NCI-H2171 treated with DMSO at 0.1 percent for 48 hours (cell line): ENCODE data around the gene PLSCR4.
"Not testable (repeated sequence)": the region's sequence is repeated elsewhere in the genome, so short reads cannot be mapped to it uniquely, and the experiment has no call there.

ENCODE experiments used
- DNase-seq: peaks from one replicate; lab custom pipeline; 2025; lab: John Stamatoyannopoulos, UW

PLSCR4 gene

DNA sequence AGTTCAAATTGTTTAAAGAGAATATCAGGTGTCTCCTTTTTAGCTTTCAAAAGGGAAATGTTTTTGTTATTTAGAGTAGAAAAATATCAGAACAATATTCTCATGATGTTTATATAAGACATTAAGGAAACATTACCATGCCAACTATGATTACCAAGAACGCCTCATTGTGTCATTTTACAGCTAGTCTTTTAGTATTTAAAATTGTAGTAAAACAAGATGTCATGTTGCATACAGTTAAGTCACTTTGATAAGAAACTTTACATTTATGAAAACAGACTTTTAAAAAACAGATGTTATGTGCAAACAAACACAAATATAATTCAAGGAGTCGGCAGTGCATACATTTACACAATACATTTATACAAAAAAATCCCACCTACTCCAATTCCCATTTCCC lies 4.4 kb downstream of the PLSCR4 start:
- no peak for DNase-seq

DNA sequence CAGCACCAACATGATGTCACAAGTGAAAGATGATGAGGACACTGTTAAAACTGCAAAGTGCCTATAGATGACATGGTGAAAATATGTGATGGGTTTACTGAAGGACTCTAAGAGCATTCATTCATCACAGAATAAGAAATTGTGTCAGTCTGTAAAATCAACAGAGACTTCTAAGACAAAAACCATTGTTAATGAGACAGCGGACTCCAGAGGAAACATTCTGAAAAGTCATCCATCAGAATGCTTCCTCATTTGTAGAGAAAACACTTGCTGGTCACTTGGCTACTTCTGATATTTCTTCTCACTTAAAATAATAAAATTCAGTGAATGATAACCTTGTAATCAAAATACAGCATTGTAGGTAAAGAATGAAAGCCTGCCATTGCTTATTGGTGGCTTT lies 7.3 kb downstream of the PLSCR4 start:
- no peak for DNase-seq

DNA sequence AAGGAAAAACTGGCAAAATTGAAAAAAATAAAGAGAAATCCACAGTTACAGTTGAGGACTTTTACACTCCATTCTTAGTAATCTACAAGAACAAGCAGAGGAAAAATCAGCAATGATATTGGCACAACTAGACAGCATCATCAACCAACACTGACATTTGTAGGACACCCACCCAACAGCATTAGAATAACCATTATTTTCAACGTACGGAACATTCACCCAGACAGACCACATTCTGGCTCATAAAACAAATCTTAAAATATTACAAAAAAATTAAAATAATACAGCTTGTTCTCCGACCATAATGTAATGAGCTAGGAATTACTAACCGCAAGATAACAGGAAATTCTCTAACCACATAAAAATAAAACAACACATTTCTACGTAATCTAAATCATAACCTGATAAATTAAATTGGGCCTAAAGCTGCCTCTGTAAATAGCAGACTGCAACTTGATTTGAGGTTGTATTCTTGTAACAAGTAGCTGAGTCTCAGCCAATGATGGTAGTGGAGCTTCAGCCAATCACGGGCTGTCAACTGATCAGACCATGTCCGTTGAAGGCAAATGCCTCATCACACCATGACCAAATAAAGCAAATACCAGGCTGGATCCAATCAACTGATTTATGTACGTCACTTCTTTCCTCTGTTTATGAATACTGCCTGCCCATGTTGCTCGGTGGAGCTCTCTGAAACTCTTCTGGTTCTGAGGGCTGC lies 9.2 kb downstream of the PLSCR4 start:
- DNase-seq: no peak

DNA sequence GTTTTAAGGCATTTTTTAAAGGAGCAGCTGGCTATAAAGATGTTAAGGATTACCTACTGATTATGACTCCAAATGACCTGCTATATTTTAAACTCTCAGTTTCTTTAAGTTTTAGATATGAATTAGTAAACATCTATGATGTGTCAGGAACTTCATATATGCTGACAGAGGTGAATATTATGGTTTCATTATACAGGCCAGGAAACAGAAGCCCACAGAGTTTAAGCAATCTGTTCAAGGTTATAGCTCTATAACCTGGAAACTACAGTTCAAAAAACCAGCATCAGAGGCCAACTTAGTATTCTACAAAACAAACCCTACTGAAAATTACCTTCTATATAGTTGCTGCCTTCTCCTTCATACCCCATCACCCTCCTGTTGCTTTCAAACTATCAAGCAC lies 17.4 kb downstream of the PLSCR4 start:
- no peak for DNase-seq

DNA sequence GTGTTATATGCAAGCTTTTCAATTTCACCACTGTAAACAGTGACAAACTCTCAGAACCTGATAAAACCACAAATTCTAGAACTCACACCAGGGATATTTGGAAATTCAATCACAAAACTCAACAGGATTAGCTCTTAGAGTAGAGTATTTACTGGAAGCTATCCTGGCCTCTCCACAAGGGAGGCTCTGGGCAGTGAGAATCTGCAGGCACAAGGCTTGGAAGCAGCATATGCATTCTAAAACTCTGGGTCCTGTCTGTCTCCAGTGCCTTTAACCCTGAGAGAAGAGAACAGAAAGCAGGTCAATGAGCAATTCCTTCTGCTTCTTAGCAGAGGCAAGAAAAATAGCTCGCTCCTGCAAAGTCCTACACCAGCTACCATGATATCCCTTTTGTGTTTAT lies 23.4 kb downstream of the PLSCR4 start:
- DNase-seq: no peak

DNA sequence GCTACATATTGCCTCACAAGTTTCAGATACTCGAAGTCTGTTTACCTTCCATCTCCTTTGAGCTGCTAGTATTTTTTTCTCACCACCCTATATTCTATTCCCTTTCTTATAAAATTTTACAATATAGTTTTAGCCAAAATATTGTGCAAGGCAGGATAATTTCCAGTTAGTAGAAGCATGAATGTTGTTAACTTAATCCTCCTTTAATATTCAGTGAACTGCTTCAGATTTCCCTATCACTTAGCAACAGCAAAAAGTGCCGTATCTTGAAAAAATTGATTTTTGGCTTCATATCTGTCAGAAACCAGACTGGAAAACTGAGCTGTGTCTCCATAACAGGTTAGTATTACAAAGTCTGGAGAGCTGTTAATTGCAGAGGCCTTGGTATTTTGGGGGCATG lies 24.0 kb downstream of the PLSCR4 start:
- DNase-seq: no peak

DNA sequence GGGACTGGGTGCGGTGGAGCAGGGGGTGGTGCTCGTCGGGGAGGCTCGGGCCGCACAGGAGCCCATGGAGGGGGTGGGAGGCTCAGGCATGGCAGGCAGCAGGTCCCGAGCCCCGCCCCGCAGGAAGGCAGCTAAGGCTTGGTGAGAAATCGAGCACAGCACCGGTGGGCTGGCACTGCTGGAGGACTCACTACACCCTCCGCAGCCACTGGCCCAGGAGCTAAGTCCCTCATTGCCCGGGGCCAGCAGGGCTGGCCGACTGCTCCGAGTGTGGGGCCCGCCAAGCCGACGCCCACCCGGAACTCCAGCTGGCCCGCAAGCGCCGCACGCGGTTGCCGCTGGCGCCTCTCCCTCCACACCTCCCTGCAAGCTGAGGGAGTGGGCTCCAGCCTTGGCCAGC lies 25.4 kb downstream of the PLSCR4 start:
- DNase-seq: not testable (repeated sequence)

DNA sequence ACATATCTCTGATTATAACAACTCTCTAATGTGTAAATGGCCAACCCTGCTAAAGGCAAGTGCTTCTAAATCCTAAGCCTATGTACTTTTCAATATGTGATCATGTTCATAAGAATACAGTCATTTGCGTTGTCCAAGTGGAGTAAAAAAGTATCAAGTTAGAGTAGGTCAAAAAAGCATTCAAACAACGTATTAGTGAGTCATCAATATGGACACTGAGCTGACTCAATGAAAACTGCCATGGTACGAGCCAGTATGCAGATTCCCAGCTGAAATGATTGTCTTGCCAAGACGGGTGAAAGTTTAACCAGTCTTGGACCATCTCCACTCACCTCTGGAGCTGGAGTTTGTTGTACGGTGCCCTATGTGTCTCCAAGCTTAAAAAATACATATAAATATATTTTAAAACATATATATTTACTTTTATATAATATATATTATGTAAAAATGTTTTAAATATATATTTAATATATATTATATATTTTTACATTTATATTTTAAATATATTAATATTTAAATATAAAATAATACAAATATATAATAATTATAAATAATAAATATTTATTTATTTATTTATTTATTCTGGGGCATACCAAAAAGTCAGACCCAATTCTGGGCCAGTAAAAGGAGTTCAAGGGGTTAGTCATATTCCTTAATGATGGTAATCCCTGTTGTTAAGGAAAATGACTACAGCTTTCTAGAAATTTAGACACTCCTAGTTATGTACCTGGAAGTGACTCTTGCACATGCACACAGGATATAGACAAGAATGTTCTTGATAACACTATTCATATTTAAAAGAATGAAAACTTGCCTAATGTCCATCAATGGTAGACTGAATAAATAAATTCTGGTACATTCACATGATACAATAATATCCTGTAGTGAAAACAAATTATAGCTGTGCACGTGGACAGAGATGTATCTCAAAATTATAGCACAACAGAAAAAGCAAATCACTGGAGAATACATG lies 27.2 kb downstream of the PLSCR4 start:
- no peak for DNase-seq

DNA sequence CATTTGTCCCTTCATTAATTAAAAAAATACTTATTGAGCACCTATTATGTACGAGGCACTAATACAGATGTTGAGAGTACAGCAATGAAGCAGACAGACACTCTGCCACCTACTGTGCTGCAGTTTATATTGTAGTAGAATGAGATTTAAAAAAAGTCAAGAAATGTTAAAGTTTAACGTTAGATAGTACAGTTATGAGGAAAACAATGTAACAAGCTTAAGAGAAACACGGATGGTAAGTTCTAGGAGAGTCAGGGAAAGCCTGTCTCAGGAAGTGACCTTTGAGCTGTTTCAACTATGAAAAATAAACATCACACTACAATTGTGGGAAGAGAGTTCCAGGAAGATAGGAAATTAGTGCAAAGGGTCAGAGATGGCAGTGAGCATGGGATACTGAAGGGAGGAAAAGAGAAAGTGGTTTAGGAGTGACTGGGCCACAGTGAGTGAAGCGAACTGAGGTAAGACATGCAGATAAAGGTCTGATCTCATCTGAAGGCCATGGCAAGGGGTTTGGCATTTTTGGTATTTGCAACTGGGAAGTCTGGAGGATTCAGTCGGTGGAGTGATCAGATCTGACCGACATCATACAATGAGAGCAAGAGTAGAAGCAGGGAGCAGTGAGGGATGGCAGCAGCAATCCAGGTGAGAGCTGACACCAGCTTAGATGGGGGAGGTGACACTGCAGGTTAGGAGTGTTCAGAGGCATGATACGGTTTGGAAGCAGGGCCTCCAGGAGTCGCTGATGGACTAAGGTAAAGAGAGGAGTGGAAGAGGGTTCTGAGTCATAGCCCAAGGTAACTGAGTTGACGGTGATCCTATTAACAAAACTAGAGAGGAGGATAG lies 28.5 kb downstream of the PLSCR4 start:
- DNase-seq: no peak

DNA sequence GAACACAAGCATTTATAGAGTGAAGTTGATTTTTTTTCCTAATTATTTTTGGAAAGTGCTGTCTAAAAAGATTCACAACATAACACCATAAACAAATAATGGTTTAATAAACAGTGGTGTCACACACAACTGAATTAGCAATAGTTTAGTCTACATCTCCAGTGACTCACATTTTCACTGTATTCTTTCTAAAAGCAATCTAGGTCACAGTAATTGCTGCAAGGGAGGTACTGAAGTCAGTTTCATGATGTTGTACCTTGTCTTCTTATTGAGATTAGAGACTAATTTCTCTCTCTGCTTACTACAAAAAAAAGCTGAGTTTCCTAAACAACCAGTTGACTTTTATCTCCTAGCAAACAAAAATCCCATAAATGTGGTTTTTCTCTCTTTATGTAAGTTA lies 29.6 kb downstream of the PLSCR4 start:
- DNase-seq: no peak

DNA sequence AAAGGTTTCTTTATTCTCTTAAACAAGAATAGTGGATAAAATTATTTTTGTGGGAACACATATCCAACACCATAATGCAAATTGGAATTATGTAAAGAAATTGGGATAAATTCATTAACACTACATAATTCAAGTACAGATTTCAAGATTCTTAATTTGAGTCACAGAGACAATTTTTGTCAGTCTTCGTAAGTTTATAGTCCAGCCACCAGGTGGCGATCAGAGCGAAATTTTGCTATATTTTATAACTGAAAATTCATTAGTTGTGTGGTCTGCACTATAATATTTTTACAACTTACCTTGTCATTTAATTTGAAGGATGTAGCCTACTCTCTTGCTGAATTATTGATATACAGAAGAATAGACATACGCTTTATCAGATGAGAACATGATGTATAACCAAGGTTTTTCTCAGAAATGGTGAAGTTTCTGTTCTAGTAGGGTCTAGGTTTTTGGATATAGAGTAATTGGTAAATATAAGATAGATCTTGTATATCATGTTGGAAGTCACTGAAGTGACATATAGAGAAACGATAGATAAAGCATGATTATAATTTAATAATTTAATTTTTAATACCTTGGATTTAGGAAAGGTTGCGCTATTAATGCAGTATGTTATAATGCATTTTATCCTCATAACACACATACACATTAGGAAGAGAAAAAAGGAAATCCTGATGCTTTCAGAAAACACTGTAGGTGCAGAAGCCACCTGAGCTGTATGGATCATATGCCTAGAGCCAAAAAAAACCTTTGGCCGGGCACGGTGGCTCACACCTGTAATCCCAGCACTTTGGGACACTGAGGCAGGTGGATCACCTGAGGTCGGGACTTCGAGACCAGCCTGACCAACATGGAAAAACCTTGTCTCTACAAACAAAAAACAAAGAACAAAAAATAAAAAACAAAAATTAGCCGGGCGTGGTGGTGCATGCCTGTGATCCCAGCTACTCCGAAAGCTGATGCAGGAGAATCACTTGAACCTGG lies 31.7 kb downstream of the PLSCR4 start:
- peak; percentile 19 for DNase-seq

DNA sequence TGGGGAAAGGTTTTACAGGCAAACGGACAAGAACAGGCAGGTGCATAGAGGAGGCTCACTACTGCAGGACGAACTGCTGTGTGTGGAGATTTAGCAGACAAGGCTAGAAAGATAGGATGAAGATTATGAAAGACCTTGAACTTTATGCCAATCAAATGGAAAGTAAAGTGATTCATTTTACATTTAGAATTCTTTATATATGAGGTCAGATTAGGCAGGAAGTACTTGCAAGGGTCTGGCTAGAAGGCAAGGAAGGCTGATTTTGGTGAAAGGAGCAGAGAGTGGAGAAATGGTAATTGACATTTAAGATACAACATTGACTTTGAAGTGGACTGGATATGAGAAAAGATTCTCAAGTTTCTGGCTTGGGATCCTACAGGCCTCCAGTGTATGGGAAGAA lies 33.6 kb downstream of the PLSCR4 start:
- DNase-seq: no peak

DNA sequence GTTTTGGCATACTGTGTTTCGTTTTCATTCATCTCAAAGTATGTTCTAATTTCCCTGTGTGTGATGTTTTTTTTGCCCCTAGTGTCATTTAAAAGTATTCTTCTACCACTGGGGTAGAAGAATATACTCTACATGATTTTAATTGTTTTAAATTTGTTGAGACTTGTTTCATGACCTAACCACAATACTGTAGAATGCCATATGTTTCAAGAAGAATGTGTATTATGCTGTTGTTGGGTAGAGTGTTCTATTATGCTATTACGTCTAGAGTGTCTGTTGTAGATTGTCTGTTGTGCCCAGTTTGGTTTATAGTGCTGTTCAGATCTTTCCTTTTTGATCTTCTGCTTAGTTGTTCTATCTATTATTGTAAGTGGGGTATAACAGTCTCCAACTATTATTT lies 36.4 kb downstream of the PLSCR4 start:
- DNase-seq: no peak

DNA sequence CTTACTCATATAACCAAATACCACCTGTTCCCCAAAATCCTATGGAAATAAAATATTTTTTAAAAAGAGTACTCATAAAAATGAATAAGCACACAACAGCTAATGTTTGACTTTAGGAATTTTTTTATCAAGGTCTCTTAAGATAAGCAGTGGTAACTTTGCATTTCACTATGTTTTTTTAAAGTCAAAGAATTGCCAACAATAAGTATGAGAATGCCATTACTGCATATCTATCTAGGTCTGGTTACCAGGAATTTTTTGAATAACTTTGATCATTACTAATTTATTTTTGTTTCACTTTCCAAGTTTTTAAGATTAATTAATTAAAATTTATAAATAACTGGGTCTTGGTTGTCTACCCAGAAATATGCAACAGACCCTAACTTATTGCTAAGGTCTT lies 41.5 kb downstream of the PLSCR4 start:
- DNase-seq: no peak

DNA sequence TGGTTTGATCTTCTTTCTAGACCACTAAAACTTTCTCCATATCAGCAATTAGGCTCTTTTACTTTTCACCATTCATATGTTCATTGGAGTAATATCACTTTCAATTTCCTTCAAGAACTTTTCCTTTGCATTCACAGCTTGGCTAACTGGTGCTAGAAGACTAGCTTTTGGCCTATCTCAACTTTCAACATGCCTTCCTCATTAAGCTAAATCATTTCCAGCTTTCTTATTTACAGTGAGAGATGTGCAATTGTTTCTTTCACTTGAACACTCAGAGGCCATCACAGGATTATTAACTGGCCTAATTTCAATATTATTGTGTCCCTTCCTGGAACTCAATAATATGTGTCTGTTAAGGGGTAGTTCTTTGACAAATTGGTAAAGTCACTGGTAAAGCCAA lies 47.1 kb downstream of the PLSCR4 start:
- DNase-seq: no peak

DNA sequence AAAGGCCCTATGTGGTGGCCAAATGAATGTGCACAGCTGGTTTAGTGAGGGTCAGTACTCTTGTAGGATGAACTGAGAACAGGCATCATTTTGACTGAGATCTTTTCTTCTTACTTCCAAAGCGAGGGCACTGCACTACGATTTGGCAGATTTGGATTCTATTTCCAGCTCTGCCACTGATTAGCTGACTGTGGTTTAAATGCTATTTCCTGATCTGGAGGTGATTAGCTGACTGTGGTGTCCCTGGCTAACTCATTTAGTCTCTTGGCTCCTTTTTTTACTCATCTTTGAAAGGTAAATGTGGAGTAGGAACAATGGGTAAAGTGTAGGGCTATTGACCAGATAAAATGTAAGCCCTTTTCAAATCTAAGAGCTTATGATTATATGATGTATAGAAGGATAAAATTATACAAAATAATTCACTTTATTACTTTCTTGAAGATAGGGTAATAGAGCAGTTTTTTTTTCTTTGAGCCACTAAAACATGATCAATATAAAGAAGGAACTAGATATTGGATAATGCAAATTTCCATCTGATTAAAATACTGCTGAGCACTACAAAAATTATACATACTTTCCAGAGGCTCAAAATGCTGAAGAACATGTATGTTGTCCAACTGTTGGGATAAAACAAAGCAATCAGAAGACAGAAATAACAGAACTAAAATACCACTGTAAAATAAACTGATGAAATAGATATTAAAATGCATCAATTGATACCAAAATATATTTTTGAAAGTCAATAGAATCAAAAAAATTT lies 50.3 kb downstream of the PLSCR4 start:
- no peak for DNase-seq

DNA sequence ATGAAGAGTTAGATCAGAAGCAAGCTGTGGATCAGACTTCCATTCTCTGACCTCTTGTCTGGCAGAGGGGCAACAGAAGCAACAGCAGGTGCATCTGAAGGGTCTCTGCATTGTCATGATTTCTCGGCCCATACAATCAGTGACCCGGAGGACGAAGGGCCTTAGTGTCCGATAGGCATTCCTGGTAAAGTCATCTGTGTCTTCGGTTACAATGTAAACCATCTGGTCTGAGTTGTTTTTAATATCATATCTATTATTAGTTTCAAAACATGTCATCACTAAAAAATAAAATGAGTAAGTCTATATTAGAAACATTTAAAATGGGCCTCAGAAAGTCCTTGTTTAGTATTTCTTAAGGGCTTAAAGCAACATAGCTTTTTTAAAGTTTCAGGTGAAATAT lies 51.1 kb downstream of the PLSCR4 start:
- DNase-seq: no peak

DNA sequence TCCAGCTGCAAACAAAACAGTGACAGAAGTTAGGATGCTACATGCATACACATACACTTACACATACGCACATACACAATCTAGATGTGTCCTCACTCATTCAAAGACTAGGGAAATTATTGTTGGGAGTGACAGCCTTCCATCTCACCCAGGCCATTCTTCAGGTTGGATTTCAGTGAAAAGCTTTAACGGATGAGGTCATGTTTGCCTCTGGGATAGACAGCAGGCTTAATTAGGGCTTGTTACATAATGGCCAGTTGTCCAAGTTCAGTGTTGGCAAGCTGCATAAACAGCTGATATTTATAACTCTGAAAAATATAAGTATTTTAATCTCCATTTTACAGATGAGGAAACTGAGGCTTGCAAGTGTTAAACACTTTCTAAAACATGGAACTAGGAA lies 54.1 kb downstream of the PLSCR4 start:
- no peak for DNase-seq

DNA sequence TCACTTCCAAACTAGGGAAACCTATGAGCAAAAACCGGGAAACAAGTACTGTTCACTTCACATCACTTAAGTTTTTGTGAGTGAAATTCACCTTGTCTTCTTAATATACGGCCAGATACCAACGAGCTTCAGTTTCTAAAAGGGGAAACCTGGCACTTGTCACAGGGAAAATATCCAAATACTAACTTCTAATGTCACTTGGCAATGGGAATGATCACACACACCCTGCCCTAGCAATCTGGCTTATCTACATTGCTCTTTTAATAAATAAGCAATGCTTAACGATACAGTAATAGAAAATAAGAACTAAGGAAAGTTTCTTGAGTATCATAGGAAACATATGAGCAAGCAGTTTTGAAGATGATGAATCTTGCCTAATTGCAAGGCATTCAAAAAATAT lies 55.3 kb downstream of the PLSCR4 start:
- no peak for DNase-seq

DNA sequence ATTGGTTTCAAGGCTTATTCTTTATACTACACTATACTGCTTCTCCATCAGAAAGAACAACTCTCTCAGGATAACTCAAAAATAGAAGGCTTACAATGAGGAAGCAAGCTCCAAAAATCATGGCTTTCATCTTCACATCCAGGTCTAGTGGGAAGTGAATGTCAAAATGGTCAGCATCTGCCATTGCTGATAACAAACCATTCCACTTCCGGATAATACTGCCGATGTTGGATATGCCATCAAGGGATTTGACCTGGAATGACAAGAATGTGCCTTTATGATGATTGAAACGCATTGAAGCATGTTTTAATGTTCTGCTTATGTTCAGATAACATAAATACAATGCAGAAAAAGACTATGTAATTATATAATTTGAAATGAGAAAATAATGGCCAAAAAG lies 55.9 kb downstream of the PLSCR4 start:
- no peak for DNase-seq

DNA sequence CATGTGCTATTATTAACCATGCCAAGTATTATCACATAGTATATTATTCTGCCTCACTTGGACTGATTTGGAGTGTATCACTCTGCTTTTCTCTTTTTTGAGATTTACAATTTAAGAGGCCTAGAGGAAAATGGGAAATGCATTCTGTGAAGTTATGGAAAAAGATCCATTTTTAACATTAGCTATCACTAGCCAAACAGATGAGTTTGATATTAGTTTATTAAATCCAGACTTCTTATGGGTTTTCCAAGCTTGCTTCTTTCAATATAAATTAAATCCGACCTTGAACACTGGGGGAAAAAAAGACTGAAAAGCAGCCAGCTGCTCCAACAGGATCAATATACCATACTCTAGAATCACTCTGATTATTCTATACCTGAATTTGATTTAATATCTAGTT lies 59.9 kb downstream of the PLSCR4 start:
- DNase-seq: no peak
